Adipocyte (in vitro differentiated cells): ENCODE data around the gene FADS2.

Experiments
- DNase-seq: peaks from one replicate; pipeline ENCODE4 v3.0.0-alpha.2; 2015; ENCODE audit warnings: low read depth
- H3K27me3 ChIP-seq: replicated peaks from 2 replicates; pipeline ENCODE4 v1.7.0; 2013; ENCODE audit warnings: mild to moderate bottlenecking, low read length, moderate library complexity; ENCODE audit not compliant: control insufficient read depth, insufficient read depth
- H3K36me3 ChIP-seq: 2 replicates; pipeline ENCODE4 v1.7.0; 2013; ENCODE audit warnings: low read length, mild to moderate bottlenecking, moderate library complexity; ENCODE audit not compliant: control insufficient read depth, insufficient read depth, severe bottlenecking
- H3K4me1 ChIP-seq: 2 replicates; pipeline ENCODE4 v1.7.0; 2013; ENCODE audit warnings: mild to moderate bottlenecking, low read length, moderate library complexity; ENCODE audit not compliant: control insufficient read depth, insufficient read depth
- H3K4me3 ChIP-seq: 2 replicates; pipeline ENCODE4 v1.7.0; 2013; ENCODE audit warnings: mild to moderate bottlenecking, low read length, moderate library complexity
- H3K9ac ChIP-seq: 2 replicates; pipeline ENCODE4 v1.7.0; 2013; ENCODE audit warnings: mild to moderate bottlenecking, low read length, moderate library complexity
- H3K9me3 ChIP-seq: 2 replicates; pipeline ENCODE4 v1.7.0; 2013; ENCODE audit warnings: mild to moderate bottlenecking, low read length, moderate library complexity; ENCODE audit not compliant: control insufficient read depth

The FADS2 gene

GRCh38 chr11:61912991-61913698 lies 85.0 kb downstream of the FADS2 start:
- DNase-seq = no peak
- no peak overlapping the region for H3K9ac ChIP-seq
- no peaks in the 10 kb centered on the region for H3K9me3 ChIP-seq
- no peak overlapping the region for H3K4me3 ChIP-seq
- H3K36me3 ChIP-seq = no peaks in the 10 kb centered on the region
- no peaks in the 10 kb centered on the region for H3K27me3 ChIP-seq
- H3K4me1 ChIP-seq = peaks cover 14% of the 10 kb centered on the region

GRCh38 chr11:61913699-61914395 lies 85.7 kb downstream of the FADS2 start:
- H3K9me3 ChIP-seq = no peaks in the 10 kb centered on the region
- no peak overlapping the region for H3K4me3 ChIP-seq
- DNase-seq = no peak
- no peaks in the 10 kb centered on the region for H3K27me3 ChIP-seq
- no peaks in the 10 kb centered on the region for H3K36me3 ChIP-seq
- H3K4me1 ChIP-seq = peaks cover 15% of the 10 kb centered on the region
- no peak overlapping the region for H3K9ac ChIP-seq

GRCh38 chr11:61914471-61915171 lies 86.5 kb downstream of the FADS2 start:
- Histone ChIP-seq H3K4me1 (peaks cover 23% of the 10 kb centered on the region), H3K36me3 (no peaks in the 10 kb centered on the region), H3K9me3 (no peaks in the 10 kb centered on the region), H3K27me3 (no peaks in the 10 kb centered on the region), H3K4me3 (no peak overlapping the region), H3K9ac (no peak overlapping the region)
- DNase-seq = no peak

- H3K36me3 ChIP-seq = no peaks in the 10 kb centered on the region
- no peaks in the 10 kb centered on the region for H3K27me3 ChIP-seq
- peak overlapping the region; percentile 74 for H3K4me3 ChIP-seq
- H3K4me1 ChIP-seq = peaks cover 18% of the 10 kb centered on the region
- peak; percentile 16 for DNase-seq
- peak overlapping the region; percentile 71 for H3K9ac ChIP-seq
- H3K9me3 ChIP-seq = no peaks in the 10 kb centered on the region
These were observed 88.7 kb downstream of the FADS2 start for GRCh38 chr11:61916737-61917333.
